ENCODE data around the gene TMSB15C. TPM values are rescaled to one million over a fixed set of nuclear protein-coding genes. Genes with fewer than 3 reads are reported as not detected.
"Not testable (repeated sequence)": the region's sequence is repeated elsewhere in the genome, so short reads cannot be mapped to it uniquely, and the experiment has no call there.

The TMSB15C gene
- total RNA-seq, result 1 to 10 TPM; 4.3 to 5.1 TPM

DNA sequence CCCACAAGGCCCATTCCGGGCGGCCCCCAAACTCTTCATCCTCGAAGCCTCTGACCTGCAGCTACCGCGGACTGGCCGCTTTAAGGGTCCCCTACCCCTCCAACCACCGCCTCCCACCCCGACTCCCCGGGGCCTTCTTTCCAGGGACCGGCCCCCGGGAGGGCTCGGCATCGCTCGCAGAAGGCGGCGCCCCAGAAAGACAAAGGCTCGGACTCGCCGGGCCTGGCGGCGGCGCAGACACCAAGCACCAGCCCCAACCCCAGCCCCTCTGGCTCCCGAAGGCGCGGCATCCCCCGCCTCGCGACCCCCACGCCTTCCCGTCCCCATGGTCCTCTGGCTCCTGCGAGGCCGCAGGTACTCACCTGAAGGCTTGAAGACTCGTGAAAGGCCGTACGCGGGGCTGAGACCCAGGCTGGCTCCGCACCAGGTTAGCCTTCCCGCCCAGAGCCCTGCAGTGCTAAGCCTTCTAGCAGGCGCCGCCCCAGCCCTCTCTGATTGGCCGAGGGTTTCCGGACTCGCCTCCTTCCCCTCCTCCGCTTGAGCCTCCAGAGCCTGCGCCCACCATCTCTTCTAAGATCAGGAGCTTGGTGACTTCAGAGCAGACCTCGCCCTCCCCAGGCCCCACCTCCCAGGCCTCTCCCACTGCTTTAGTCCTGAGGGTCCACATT is at the start of gene TMSB15C:
Gene TMSB15C, minus strand, starts transcription at position 459 of the 668 bp plus-strand sequence.
- POLR2A ChIA-PET, H3K4me1 Mint-ChIP-seq, H3K36me3 Mint-ChIP-seq, H3K27me3 Mint-ChIP-seq, H3K27ac Mint-ChIP-seq, H3K4me3 Mint-ChIP-seq, H3K9me3 Mint-ChIP-seq, DNase-seq: not testable (repeated sequence)
- ATAC-seq (ENCODE audit: low read depth), result peak; percentile 98

- H3K4me1 Mint-ChIP-seq, result peaks cover 17% of the 10 kb centered on the region
- peak overlapping the region; percentile 55 for H3K4me3 Mint-ChIP-seq
- no peak for DNase-seq
Measured at GRCh38 chrX:104122829-104123228, 46.8 kb upstream of the TMSB15C start.

DNA sequence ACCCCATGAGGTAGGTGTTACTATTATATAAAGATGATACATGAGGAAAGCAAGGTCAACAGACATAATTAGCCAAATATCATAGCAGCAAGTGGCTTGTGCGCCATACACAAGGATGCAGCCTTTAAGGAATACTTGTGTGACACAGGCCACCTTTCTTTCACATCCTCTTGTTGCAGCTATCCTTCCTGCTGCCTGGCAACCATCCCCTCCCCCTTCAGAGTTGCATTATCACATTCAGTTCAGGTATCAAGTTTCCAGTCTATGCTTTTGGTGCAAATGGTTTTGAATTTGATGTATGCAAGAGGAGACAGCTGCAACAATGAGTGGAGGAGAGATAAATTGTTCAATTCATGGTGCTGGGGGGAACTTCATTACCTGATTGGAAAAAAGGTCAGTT is 42.7 kb upstream of the TMSB15C start:
- Mint-ChIP-seq H3K4me3 (no peak overlapping the region), H3K36me3 (no peaks in the 10 kb centered on the region), H3K27ac (no peak overlapping the region), H3K4me1 (peaks cover 21% of the 10 kb centered on the region), H3K9me3 (no peaks in the 10 kb centered on the region), H3K27me3 (no peaks in the 10 kb centered on the region)
- POLR2A ChIA-PET, result no interaction called here
- no peak for ATAC-seq (ENCODE audit: low read depth)
- DNase-seq, result no peak

More at GRCh38 chrX:104122829-104123228, 46.8 kb upstream of the TMSB15C start:
- no peaks in the 10 kb centered on the region for H3K9me3 Mint-ChIP-seq
- H3K27ac Mint-ChIP-seq, result peak overlapping the region; percentile 86
- H3K27me3 Mint-ChIP-seq, result no peaks in the 10 kb centered on the region
- H3K36me3 Mint-ChIP-seq, result peaks cover 1% of the 10 kb centered on the region
- ATAC-seq (ENCODE audit: low read depth), result peak; percentile 98
- POLR2A ChIA-PET, result interaction anchor here (0.8 to 1.5 kb wide), 4 partner anchors 10 to 35 kb away, joined by 3 to 7 read pairs (median 3); partner anchors contain the start of gene SLC25A53

- H3K27me3 Mint-ChIP-seq, result no peaks in the 10 kb centered on the region
- no peak for DNase-seq
- no peak overlapping the region for H3K4me3 Mint-ChIP-seq
- ATAC-seq (ENCODE audit: low read depth), result no peak
- H3K27ac Mint-ChIP-seq, result no peak overlapping the region
- peaks cover 15% of the 10 kb centered on the region for H3K4me1 Mint-ChIP-seq
- POLR2A ChIA-PET, result no interaction called here
- H3K9me3 Mint-ChIP-seq, result no peaks in the 10 kb centered on the region
- no peaks in the 10 kb centered on the region for H3K36me3 Mint-ChIP-seq
Measured at GRCh38 chrX:104117759-104118158, 41.7 kb upstream of the TMSB15C start.

DNA sequence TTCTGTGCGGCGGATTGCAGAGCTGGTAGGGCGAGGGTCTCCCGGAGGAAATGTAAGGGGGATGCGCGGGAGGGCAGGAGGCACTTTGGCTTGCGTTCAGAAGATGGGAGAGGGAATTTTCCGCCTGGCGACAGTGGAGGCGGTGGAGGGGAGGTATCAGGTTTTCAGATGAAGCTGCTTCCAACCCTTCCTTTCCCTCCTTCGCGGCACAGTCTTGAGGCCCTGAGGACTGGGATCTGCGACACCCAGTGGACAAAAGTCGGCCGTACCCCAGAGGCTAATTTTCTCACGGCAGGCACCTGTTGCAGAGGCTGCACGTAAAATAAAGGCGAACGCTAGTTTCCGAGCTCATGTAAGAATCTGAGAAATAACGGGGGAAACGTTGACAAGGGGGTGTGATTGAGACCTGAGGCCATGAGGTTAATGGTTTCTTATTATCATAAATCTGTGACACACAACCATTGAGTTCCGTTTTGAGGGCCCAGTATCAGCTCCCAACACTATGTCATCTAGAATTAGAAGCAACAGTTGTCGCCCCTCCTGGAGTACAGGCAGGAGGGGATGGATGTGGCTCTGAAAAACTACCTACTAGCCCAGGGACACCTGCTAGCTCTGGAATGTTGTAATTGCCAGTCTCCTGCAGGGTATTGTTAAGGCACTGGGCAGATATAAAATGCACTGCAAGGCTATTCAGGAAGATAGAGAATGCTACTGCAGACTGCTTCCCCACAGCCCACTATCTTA is 37.4 kb upstream of the TMSB15C start:
- peaks cover 34% of the 10 kb centered on the region for H3K4me1 Mint-ChIP-seq
- peak; percentile 49 for DNase-seq
- H3K4me3 Mint-ChIP-seq, result peak overlapping the region; percentile 92
- peak; percentile 41 for ATAC-seq (ENCODE audit: low read depth)
- H3K27me3 Mint-ChIP-seq, result no peaks in the 10 kb centered on the region
- POLR2A ChIA-PET, result interaction anchor here (1.0 to 1.6 kb wide), 4 partner anchors 9 to 53 kb away, joined by 3 to 18 read pairs (median 6); partner anchors contain the start of gene SLC25A53
- no peaks in the 10 kb centered on the region for H3K36me3 Mint-ChIP-seq
- peak overlapping the region; percentile 93 for H3K27ac Mint-ChIP-seq
- no peaks in the 10 kb centered on the region for H3K9me3 Mint-ChIP-seq

- POLR2A ChIA-PET, result interaction anchor here (1.0 to 1.6 kb wide), 5 partner anchors 10 to 53 kb away, joined by 3 to 18 read pairs (median 5); partner anchors contain the start of gene SLC25A53
- no peaks in the 10 kb centered on the region for H3K9me3 Mint-ChIP-seq
- DNase-seq (peak; percentile 61), ATAC-seq (ENCODE audit: low read depth) (peak; percentile 49)
- H3K27me3 Mint-ChIP-seq, result no peaks in the 10 kb centered on the region
- H3K27ac Mint-ChIP-seq, result peak within 1 kb of the TSS; percentile 93
- peaks cover 28% of the 10 kb centered on the region for H3K4me1 Mint-ChIP-seq
- H3K36me3 Mint-ChIP-seq, result no peaks in the 10 kb centered on the region
- H3K4me3 Mint-ChIP-seq, result peak within 1 kb of the TSS; percentile 92
Measured at GRCh38 chrX:104112326-104112951, 36.4 kb upstream of the TMSB15C start, which contains the start of gene ZCCHC18. Gene ZCCHC18, plus strand, starts transcription at chrX:104112523. Its CDS starts 1,589 bp downstream, at chrX:104114112.

DNA sequence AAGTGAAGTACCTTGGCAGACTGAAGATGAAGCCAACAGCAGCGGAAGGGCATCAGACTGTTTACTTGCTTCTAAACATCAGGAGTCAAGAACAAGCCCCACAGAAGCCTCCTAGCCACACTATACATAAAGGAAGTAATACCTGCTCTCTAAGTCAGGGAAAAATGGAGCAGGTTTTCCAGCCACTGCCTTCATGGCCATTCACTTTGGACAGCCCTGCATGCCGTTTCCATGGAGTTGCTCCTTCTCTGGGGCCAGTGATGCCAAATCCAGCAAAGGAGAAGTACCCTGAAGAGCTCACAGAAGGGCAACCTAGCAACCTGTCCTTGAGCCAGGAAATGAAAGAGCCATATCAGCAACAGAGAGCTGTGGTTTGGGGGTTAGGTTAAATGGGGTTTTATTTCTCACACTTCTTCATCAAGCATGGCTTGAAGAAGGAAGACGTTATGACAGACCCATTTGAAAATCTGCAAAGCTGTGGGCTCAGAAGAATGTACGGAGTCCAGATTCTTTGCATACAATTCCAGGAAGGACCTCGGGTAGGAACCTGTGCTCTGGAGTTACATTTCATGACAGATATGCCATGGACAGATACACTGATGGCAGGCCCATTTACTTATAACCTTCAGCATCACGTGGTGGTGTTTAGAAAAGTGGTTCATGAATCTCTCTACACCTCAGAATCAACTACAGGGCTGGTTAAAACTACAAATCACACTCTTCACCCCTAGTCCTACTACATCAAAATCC is 34.6 kb upstream of the TMSB15C start:
- DNase-seq, H3K36me3 Mint-ChIP-seq, H3K27me3 Mint-ChIP-seq, H3K9me3 Mint-ChIP-seq, POLR2A ChIA-PET: not testable (repeated sequence)
- peak overlapping the region; percentile 87 for H3K27ac Mint-ChIP-seq
- peak overlapping the region; percentile 92 for H3K4me3 Mint-ChIP-seq
- ATAC-seq (ENCODE audit: low read depth), result peak; percentile 51
- H3K4me1 Mint-ChIP-seq, result peaks cover 29% of the 10 kb centered on the region

DNA sequence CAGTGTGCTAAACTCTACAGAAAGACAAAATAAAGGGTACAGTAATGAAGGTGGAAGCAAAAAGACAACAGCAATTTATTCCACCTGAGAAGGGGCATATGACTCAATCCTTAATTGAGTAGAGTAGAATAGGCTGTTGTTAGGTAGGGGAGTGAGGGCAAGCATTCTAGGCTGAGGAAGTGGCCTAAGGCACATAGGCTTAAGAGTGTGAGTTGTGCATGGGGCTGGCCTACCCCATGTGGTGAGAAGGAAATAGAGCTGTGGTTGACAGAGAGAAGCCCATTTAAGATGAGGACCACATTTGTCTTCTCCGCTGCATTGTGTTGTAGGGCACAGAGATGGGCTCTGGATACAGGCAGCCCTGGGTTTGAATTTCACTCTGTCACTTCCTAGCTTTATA is 32.9 kb upstream of the TMSB15C start:
- ATAC-seq (ENCODE audit: low read depth), result peak; percentile 50
- Mint-ChIP-seq H3K27me3 (no peaks in the 10 kb centered on the region), H3K9me3 (no peaks in the 10 kb centered on the region), H3K4me1 (peaks cover 29% of the 10 kb centered on the region), H3K36me3 (peaks cover 6% of the 10 kb centered on the region), H3K27ac (peak overlapping the region; percentile 81), H3K4me3 (peak overlapping the region; percentile 32)
- no peak for DNase-seq
- POLR2A ChIA-PET, result interaction anchor here (1.5 to 1.6 kb wide), 2 partner anchors 48 to 190 kb away, joined by 5 to 8 read pairs; partner anchors contain the start of gene SLC25A53

GRCh38 chrX:104105330-104106262 is 29.6 kb upstream of the TMSB15C start:
- no peaks in the 10 kb centered on the region for H3K9me3 Mint-ChIP-seq
- POLR2A ChIA-PET, result interaction anchor here (0.9 kb wide), 1 partner anchor 17 kb away, joined by 3 read pairs; no protein-coding TSS in a partner anchor
- no peak overlapping the region for H3K27ac Mint-ChIP-seq
- no peak for ATAC-seq (ENCODE audit: low read depth)
- no peak for DNase-seq
- H3K27me3 Mint-ChIP-seq, result no peaks in the 10 kb centered on the region
- H3K4me3 Mint-ChIP-seq, result no peak overlapping the region
- H3K36me3 Mint-ChIP-seq, result peaks cover 9% of the 10 kb centered on the region
- H3K4me1 Mint-ChIP-seq, result peaks cover 18% of the 10 kb centered on the region

- Mint-ChIP-seq H3K4me1 (peaks cover 12% of the 10 kb centered on the region), H3K27ac (no peak overlapping the region), H3K4me3 (no peak overlapping the region), H3K27me3 (no peaks in the 10 kb centered on the region), H3K36me3 (peaks cover 9% of the 10 kb centered on the region), H3K9me3 (no peaks in the 10 kb centered on the region)
- DNase-seq (no peak), ATAC-seq (ENCODE audit: low read depth) (no peak)
- POLR2A ChIA-PET, result no interaction called here
Measured at GRCh38 chrX:104104676-104105075, 28.6 kb upstream of the TMSB15C start.

- H3K27ac Mint-ChIP-seq, result no peak overlapping the region
- peaks cover 3% of the 10 kb centered on the region for H3K4me1 Mint-ChIP-seq
- no peak for DNase-seq
- no peaks in the 10 kb centered on the region for H3K27me3 Mint-ChIP-seq
- ATAC-seq (ENCODE audit: low read depth), result no peak
- no peaks in the 10 kb centered on the region for H3K9me3 Mint-ChIP-seq
- POLR2A ChIA-PET, result interaction anchor here (1.3 kb wide), 1 partner anchor 14 kb away, joined by 5 read pairs; no protein-coding TSS in a partner anchor
- peaks cover 3% of the 10 kb centered on the region for H3K36me3 Mint-ChIP-seq
- no peak overlapping the region for H3K4me3 Mint-ChIP-seq
Measured at GRCh38 chrX:104098919-104099318, 22.9 kb upstream of the TMSB15C start.

Data from activated naive CD8-positive, alpha-beta T cell treated with anti-CD3 and anti-CD28 coated beads, Interleukin-2, amount 10 ng/mL, durations not matched to agents 7 days and 5 days (primary cell).